GM12892 (cell line): ENCODE data around the gene NDST4. TPM values are rescaled to one million over a fixed set of nuclear protein-coding genes. Genes with fewer than 3 reads are reported as not detected.

Experiments used
- DNase-seq: peaks from one replicate; pipeline ENCODE4 v3.0.0; 2011; ENCODE audit not compliant: insufficient read length
- FAIRE-seq: peaks from 2 replicates; lab custom pipeline; 2011; peaks lifted over from hg19 to GRCh38; lab: Jason Lieb, UNC
- POLR2A ChIP-seq: IDR thresholded peaks from 2 replicates; pipeline ENCODE4 v1.6.1; 2011; ENCODE audit warnings: low read depth, low read length, control low read depth
- POLR2AphosphoS5 ChIP-seq: IDR thresholded peaks from 2 replicates; pipeline ENCODE4 v1.6.1; 2011; ENCODE audit warnings: low read depth, low read length, control low read depth
- TAF1 ChIP-seq: IDR thresholded peaks from 2 replicates; pipeline ENCODE4 v1.6.1; 2011; ENCODE audit warnings: low read depth, mild to moderate bottlenecking, control low read depth, low read length, borderline replicate concordance
- polyA plus RNA-seq: library from polyadenylated mRNA; unstranded; fragments of >200 nt; gene quantifications from one replicate; pipeline ENCODE4 v1.2.1, GENCODE V29; 2012; ENCODE audit warnings: missing spikeins, inconsistent platforms; ENCODE audit not compliant: missing spikeins

The NDST4 gene
- polyA plus RNA-seq: not detected

GRCh38 chr4:115113506-115114106 is at the start of gene NDST4:
Gene NDST4 (minus strand): TSS chr4:115113620. CDS start chr4:115077036, 36,584 bp downstream.
- TF ChIP-seq POLR2AphosphoS5 (no peak), TAF1 (no peak), POLR2A (no peak)
- no peak for FAIRE-seq
- no peak for DNase-seq

- no peak for DNase-seq
- FAIRE-seq: no peak
- no peak for TF ChIP-seq POLR2A
- no peak for TF ChIP-seq TAF1
- no peak for TF ChIP-seq POLR2AphosphoS5
Measured at GRCh38 chr4:115159141-115159540, 45.7 kb upstream of the NDST4 start.

- FAIRE-seq (no peak), DNase-seq (no peak)
- TF ChIP-seq TAF1 (no peak), POLR2AphosphoS5 (no peak), POLR2A (no peak)
Measured at GRCh38 chr4:115158296-115158695, 44.9 kb upstream of the NDST4 start.

GRCh38 chr4:115154826-115155225 is 41.4 kb upstream of the NDST4 start:
- DNase-seq: no peak

GRCh38 chr4:115152965-115153364 is 39.5 kb upstream of the NDST4 start:
- FAIRE-seq (no peak), DNase-seq (no peak)
- TF ChIP-seq POLR2A (no peak), POLR2AphosphoS5 (no peak), TAF1 (no peak)

More at GRCh38 chr4:115154826-115155225, 41.4 kb upstream of the NDST4 start:
- TF ChIP-seq POLR2AphosphoS5 (no peak), POLR2A (no peak), TAF1 (no peak)
- no peak for FAIRE-seq

GRCh38 chr4:115152081-115152480 is 38.7 kb upstream of the NDST4 start:
- FAIRE-seq (no peak), DNase-seq (no peak)
- no peak for TF ChIP-seq POLR2A
- no peak for TF ChIP-seq POLR2AphosphoS5
- no peak for TF ChIP-seq TAF1

- TF ChIP-seq POLR2A: no peak
- TF ChIP-seq POLR2AphosphoS5: no peak
- TF ChIP-seq TAF1: no peak
- DNase-seq (no peak), FAIRE-seq (no peak)
Measured at GRCh38 chr4:115149106-115149505, 35.7 kb upstream of the NDST4 start.

GRCh38 chr4:115145393-115146160 is 32.2 kb upstream of the NDST4 start:
- FAIRE-seq (no peak), DNase-seq (no peak)
- no peak for TF ChIP-seq TAF1
- no peak for TF ChIP-seq POLR2AphosphoS5
- TF ChIP-seq POLR2A: no peak

- no peak for DNase-seq
- TF ChIP-seq TAF1: no peak
- no peak for TF ChIP-seq POLR2AphosphoS5
- no peak for TF ChIP-seq POLR2A
- FAIRE-seq: no peak
Measured at GRCh38 chr4:115128037-115128436, 14.6 kb upstream of the NDST4 start.

- FAIRE-seq: no peak
- TF ChIP-seq POLR2A (no peak), TAF1 (no peak), POLR2AphosphoS5 (no peak)
- DNase-seq: no peak
Measured at GRCh38 chr4:115126491-115126890, 13.1 kb upstream of the NDST4 start.

GRCh38 chr4:115121351-115122043 is 8.1 kb upstream of the NDST4 start:
- no peak for TF ChIP-seq TAF1
- TF ChIP-seq POLR2A: no peak
- TF ChIP-seq POLR2AphosphoS5: no peak
- FAIRE-seq: no peak
- no peak for DNase-seq
